Astrocyte of the cerebellum (primary cell): ENCODE measurements around the gene MBIP.

Experiments used
- DNase-seq: peaks from one replicate; pipeline ENCODE4 v3.0.0-alpha.2; 2011; ENCODE audit warnings: low read depth
- H3K4me3 ChIP-seq: 2 replicates; pipeline ENCODE4 v1.5.1; 2011; ENCODE audit warnings: mild to moderate bottlenecking, low read depth, low read length, moderate library complexity
- in situ Hi-C: cut with HindIII; loops from 2 replicates; pipeline ENCODE4 v1.10.0; 2017; ENCODE audit warnings: low sequenced_read_pairs
- TF ChIP-seq, protein P1 (sequence below): IDR thresholded peaks from 2 replicates; pipeline ENCODE4 v1.5.1; 2012; ENCODE audit warnings: low read length, low read depth, moderate library complexity, mild to moderate bottlenecking; ENCODE audit errors: missing control alignments

MBIP gene

DNA sequence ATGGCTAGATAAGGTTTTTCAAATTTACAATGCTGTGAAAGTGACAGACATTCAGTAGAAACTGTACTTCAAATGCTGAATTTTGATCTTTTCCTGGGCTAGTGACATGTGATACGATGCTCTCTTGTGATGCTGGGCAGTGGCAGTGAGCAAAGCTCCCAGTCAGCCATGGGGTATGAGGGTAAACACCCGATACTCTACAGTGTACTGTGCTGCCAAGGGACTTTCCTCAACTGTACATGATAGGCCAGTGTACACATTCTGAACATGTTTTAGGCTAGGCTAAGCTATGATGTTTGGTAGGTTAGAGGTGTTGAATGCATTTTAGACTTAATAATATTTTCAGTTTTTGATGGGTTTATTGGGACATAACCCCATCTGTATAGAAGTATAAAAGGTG is 17.6 kb downstream of the MBIP start:
- in situ Hi-C loops = no loop called here
- no peak for DNase-seq
- TF ChIP-seq, protein P1, sequence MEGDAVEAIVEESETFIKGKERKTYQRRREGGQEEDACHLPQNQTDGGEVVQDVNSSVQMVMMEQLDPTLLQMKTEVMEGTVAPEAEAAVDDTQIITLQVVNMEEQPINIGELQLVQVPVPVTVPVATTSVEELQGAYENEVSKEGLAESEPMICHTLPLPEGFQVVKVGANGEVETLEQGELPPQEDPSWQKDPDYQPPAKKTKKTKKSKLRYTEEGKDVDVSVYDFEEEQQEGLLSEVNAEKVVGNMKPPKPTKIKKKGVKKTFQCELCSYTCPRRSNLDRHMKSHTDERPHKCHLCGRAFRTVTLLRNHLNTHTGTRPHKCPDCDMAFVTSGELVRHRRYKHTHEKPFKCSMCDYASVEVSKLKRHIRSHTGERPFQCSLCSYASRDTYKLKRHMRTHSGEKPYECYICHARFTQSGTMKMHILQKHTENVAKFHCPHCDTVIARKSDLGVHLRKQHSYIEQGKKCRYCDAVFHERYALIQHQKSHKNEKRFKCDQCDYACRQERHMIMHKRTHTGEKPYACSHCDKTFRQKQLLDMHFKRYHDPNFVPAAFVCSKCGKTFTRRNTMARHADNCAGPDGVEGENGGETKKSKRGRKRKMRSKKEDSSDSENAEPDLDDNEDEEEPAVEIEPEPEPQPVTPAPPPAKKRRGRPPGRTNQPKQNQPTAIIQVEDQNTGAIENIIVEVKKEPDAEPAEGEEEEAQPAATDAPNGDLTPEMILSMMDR = no peak
- no peak overlapping the region for H3K4me3 ChIP-seq

DNA sequence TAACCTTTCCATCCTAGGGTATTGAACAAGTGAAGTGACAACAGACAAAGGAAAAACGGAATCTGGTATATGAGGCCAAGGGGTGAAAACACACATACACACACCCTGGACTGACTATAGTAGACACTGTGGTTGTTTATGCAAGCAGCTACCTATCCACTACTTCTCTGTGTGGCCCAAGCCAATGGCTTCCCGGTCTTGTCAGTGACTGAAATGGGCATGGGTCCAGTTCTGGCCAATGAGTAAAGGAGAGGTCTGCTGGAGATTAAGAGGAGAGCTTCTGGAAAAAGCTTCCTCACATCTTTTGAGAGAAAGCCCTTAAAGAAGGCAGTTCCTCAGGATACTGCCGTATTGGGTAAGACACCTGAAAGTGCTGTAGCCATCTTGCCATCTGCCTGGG is 19.3 kb downstream of the MBIP start:
- no peak for DNase-seq
- no peak overlapping the region for H3K4me3 ChIP-seq
- in situ Hi-C loops = no loop called here
- TF ChIP-seq, protein P1 = no peak

DNA sequence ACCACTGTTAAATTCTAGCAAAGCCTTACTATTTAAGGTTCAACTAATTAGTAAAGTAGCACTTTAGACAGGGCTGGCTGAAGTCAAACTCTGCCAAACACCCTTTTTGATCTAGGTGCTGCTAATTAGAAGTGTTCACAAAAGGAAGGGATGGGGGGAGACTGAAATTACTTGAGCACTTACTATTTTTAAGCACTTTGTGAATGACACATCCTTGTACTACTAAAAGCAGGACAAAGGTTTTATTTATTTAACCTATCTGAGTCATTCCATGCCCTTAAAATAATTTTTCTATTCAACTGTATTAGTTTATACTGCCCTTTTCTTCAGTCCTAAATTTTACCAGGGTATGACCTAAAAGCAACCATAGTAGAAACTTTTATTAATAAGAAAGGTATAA is 20.1 kb downstream of the MBIP start:
- DNase-seq = no peak
- TF ChIP-seq, protein P1 = no peak
- in situ Hi-C loops = no loop called here
- no peak overlapping the region for H3K4me3 ChIP-seq

DNA sequence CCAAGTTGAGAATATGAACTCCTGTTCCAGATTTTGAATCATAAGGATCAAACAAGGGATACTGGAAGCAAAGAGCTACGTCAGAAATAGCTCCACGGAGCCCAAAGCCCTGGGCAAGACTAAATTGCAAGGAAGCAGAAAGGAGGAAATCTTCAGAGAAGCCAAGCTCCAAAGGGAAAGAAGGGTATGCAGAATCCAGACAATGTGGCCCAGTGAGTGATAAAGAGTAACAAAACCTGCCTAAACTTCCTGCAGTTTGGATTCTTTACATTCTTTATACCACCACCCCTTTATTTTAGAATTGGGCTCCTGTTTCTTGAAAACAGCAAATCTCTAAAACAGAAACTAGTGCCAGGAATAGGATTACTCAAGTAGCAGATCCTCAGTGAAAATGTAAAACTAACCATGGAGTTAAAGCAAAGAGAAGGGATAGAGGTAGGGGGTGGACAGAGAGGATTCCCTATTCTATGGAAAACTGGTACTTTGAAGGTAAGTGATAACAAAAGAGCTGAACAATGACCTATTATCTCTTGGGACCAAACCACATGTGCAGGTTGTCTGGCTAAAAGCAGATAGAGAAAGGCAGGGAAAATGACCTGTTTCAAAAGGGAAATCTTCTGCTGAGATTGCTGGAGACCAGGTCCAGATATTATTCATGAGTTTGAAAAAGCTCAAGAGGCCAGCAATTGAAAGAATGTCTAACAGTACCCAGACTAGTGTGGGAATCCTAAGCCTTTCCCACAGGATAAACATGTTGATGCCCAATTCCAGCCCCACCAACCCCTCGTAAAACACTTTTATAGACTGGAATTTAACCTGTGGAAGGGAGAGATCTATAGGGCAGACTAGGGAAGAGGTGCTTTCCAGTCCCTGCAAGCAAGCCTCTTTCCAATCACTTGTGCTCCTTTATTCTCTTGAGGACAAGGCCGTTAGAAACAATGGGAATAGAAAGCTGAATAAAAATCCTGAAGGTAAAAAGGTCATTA is 24.5 kb downstream of the MBIP start:
- DNase-seq = no peak
- H3K4me3 ChIP-seq = no peak overlapping the region
- in situ Hi-C loops = no loop called here
- TF ChIP-seq, protein P1 = no peak

DNA sequence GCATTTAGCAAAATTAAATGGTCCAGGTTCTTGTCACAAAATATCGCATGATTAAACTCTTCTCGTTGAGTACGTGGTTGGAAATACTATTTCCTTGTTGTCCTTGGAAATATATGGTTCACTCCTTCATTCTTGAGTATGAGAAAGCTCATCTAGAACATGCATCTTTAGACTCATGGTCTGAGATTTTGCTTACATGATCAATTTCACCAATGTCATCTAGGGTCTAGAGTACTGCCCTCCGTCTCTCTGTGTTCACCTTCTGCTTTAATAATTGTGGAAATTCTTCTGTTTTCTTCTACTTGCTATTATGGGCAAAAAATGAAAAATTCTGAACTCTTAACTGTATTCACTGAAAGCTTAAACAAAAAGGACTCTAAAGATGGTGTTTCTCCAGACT is 25.9 kb downstream of the MBIP start:
- in situ Hi-C loops = no loop called here
- DNase-seq = no peak
- H3K4me3 ChIP-seq = no peak overlapping the region
- TF ChIP-seq, protein P1 = no peak

DNA sequence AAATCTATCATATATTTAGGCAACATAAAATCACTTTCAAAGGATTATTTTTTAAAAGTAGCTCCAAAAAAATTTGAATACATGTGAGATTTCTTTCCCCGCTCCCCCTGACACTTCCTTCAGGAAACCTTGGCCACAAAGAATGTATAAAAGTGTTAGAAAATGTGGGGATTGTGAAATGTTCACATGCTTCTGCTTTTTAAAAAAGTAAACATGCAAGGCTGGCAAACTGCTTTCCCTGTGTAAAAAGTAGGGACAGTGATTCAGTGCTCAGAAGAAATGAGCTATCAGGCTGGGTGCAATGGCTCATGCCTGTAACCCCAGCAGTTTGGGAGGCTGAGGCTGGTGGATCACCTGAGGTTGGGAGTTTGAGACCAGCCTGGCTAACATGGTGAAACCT is 26.6 kb downstream of the MBIP start:
- DNase-seq = peak; percentile 12
- in situ Hi-C loops = no loop called here
- no peak overlapping the region for H3K4me3 ChIP-seq
- TF ChIP-seq, protein P1 = no peak
